Astrocyte (in vitro differentiated cells and primary cell): ENCODE measurements around the gene NAAA.

Source experiments
- CTCF ChIP-seq: IDR thresholded peaks from 2 replicates; pipeline ENCODE4 v1.5.1; 2011; ENCODE audit warnings: low read depth, mild to moderate bottlenecking, inconsistent platforms, low read length, moderate library complexity; ENCODE audit not compliant: insufficient read depth
- EZH2 ChIP-seq: IDR thresholded peaks from 2 replicates; pipeline ENCODE4 v1.6.1; 2012; ENCODE audit warnings: mild to moderate bottlenecking, low read length, inconsistent platforms; ENCODE audit not compliant: insufficient read depth

GRCh38 chr4:75881476-75881875 lies 59.3 kb downstream of the NAAA start:
- TF ChIP-seq CTCF (no peak), EZH2 (no peak)
